GM20000 (cell line): ENCODE results near the gene ZCCHC7.
"Not testable (repeated sequence)": the region's sequence is repeated elsewhere in the genome, so short reads cannot be mapped to it uniquely, and the experiment has no call there.

ENCODE experiments used
- DNase-seq: peaks from one replicate; pipeline ENCODE4 v3.0.0; 2012; ENCODE audit warnings: low spot score
- CTCF ChIP-seq: IDR thresholded peaks from 2 replicates; pipeline ENCODE4 v1.5.1; 2012; ENCODE audit warnings: mild to moderate bottlenecking, control low read depth; ENCODE audit errors: extremely low read depth, missing control alignments

ZCCHC7 gene

DNA sequence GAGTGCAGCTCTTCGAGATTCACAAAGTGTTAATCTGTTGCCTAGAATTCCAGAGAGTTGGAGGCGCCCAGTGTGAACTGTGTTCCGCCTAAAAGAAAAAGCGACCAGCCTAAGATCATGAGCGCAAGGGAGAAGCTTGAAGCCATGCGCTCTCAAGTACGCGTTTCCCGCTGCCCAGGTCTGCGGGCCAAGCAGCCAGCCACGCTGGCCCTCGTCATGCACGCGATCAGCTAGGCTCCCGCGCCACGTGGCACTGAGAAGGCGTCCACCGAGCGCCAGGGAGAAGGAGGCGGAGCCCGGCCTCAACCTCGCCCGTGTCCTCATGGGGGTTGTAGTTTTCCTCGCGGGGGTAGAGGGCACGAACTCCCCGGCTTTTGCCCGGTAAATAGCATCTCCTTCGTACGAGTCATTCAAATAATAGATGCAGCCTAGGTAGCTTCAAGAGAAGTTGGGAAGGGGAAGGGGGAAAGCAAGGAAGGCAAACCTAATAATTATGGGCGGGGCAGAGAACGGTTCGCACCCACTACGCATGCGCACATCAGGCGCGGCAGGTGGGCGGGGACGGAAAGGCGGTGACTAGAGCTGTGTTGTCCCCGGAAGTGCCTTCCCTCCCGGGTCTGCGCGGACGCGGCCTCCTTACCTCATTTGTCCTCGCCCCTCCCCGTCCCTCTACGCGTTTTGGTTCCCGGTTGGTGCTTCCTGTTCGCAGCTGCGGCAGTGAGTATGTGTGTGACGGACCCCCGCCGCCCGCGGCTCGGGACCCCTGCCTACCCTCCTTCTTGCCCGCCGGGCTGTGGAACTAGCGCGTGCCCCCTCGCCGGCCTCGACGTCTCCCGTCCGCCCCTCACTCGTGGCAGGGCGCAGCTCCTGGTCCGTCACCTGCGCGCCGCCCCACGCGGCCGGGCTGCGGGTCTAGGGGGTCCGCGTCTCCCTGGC, at the start of gene ZCCHC7:
TSS of gene ZCCHC7 (plus strand) at position 668 of the 936 bp plus-strand sequence.
- no peak for TF ChIP-seq CTCF
- peak; percentile 96 for DNase-seq

DNA sequence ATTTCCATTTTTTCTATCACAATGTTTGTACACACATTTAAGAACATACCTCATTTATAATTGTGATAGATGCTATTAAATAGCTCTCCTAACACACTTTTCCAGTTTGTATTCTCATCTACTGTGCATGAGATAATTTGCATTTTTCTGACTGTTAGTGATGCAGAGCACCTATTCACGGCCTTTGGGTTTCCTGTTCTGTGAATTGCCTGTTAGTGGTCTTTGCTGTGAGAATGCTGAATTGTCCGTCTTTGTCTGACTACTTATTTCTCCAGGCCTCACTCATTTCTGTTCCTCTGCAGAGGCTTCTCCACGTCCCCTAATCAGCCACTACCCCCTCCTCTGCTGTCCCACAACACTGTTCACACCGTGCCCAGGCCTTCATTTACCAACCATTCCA, 45.6 kb upstream of the ZCCHC7 start:
- not testable (repeated sequence) for DNase-seq

- DNase-seq: peak; percentile 95
- TF ChIP-seq CTCF: no peak
Measured at GRCh38 chr9:37079370-37080164, 40.8 kb upstream of the ZCCHC7 start.

DNA sequence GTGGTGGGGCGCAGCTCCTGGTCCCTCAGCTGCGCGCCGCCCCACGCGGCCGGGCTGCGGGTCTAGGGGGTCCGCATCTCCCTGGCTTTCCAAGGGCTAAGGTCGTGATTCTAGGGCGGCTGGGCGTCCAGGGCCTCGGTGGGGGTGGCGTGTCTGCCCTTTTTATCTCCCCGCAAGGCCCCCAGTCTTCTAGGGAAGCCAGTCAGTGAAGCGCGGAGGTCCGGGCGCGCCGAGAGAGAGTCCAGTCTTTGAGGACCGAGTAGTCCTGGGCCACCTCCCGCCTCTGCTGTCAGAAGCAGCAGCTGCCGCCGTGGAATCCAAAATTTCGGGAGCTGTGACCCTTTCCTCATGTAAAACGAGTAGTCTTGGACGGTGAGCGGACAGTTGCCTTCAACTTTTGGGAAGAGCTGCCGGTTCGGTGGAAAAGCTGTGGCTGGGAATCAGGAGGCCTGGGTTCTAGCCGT, 40.2 kb upstream of the ZCCHC7 start:
- not testable (repeated sequence) for DNase-seq

GRCh38 chr9:37081507-37081906, 38.9 kb upstream of the ZCCHC7 start:
- DNase-seq: not testable (repeated sequence)

DNA sequence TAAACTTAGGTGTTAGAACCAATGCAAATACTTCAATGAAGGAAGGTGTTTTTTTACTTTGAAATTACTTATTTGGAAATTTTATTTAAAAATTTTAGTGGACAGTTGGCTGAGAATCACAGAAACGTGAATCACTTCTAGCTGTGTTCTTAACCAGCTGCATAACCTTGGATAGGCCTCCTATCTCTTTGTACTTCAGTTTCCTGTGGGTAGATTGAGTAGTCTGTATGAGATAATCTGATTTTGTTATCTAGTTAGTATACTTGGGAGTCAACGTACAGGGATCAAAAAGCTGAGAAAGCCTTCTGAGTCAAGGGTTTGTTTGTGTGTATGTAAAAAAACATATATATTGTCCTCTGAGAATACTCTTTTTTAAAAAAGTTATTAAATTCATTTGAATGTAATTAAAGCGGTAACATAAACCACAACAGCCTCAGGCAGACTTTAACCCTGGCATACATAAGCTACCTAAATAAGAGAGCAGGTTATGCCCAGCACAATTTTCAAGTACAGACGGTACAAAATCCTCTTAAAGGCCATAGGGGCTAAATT, 38.1 kb upstream of the ZCCHC7 start:
- no peak for DNase-seq
- no peak for TF ChIP-seq CTCF

DNA sequence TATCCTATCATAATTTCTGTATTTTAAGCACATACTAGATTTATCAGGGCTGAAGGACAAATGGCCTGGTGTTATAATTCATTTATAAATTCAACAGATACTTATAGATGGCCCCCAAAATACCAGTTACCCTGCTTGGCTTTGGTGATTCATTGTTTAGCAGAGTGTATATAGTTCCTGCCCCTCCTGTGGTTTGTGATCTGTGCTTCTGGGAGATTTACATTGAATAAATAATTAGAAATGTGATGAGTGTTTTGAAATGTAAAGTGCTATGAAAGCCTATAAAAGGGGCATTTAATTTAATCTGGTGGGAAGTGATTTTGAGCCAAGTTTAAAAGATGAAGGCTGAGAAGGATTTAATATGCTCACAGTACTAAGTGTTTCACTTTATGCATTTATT, 36.7 kb upstream of the ZCCHC7 start:
- TF ChIP-seq CTCF: no peak
- no peak for DNase-seq

GRCh38 chr9:37085233-37085632, 35.1 kb upstream of the ZCCHC7 start:
- DNase-seq: no peak
- no peak for TF ChIP-seq CTCF

DNA sequence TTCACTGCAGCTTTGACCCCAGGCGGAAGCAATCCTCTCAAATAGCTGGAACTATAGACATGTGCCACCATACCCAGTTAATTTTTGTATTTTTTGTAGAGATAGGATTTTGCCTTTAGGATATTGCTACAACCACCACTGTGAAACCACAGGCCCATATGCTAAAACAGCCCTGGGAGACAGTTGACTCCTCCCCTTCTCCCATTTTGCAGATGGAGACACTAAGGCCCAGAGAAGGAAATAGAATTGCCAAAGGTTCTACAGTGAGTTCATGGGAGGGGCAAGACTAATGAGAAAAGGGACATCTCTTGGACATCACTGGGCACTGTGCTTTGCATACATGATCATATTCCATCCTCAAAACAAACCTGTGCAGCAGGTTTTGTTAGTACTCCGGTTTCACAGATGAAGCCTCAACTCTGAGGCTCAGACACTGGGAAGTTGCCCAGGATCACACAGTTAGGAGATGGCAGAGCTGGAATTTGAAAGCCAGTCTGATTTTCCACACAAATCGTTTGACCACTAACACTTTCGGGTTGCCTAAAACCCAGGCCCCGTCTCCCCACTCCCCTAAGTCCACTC, 27.6 kb upstream of the ZCCHC7 start:
- DNase-seq: not testable (repeated sequence)
